Mesenteric fat pad (tissue), 1 donor: Measurements from ENCODE around the gene AMHR2. TPM values are rescaled to one million over a fixed set of nuclear protein-coding genes. Genes with fewer than 3 reads are reported as not detected.

Source experiments
- DNase-seq: peaks from one replicate; pipeline ENCODE4 v3.0.0-alpha.2; 2020; ENCODE audit warnings: low spot score
- total RNA-seq: library from RNA; stranded (reverse); fragmentation: NEBNext Ultra II Directional; extraction: Animal tissue kit (Norgen Biotek cat#: 25700); gene quantifications from one replicate; pipeline ENCODE4 v1.2.1, GENCODE V29; 2021
- donor health status: DM: yes; HTN: yes; CAD: no.

AMHR2 gene
- total RNA-seq, 1 donor from 2014 or later: not detected

DNA sequence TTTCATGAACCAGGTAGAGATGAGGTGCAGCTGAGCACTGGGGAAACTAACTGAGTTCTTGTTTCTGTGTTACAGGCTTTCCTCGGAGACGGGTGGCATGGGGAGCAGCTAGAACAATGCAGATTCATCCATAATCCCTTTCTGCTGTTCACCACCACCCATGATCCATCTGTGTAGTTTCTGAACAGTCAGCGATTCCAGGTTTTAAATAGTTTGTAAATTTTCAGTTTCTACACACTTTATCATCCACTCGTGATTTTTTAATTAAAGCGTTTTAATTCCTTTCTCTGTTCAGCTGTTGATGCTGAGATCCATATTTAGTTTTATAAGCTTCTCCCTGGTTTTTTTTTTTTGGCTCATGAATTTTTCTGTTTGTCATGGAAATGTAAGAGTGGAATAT lies 55.7 kb downstream of the AMHR2 start:
- no peak for DNase-seq

DNA sequence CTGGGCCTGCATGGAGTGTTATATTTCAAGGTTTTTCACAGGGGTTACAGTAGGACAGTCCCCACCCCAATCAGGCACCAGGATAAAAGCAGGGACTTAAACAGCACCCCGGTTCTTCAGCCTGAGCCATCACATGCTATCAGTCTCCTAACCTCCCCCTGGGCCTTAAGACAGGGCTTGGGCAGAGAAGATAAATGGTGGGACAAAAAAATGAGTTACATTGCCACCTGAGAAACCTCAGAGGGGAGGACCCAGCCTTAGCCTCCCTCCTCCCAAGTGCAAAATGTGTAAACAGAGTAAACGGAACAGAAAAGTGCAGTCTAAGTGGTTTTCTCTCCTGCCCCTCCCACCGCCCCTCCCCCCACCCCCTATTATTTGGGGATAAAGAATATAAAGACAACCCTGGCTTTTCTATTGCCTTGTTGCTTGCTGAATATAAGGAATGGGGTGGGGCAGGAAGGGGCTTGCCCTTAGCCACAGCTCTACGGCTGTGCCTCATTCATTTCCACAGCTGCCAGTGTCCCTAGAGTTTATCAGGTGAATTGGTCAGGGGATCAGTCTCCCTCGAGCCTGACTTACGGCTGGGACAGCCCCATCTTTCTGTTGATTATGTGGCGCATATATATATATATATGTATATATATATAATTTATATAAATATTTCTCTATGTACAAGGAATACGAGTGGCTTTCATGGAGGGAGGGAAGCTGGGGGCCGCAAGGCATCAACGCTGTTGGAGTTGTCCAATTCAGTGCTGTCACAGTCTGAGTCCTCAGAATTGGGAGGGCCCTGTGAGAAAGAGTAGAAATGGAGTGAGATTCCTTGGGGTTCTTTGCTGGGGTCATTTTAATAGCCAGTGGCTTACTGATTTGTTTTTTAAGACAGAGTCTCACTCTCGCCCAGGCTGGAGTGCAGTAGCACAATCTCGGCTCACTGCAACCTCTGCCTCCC lies 57.1 kb downstream of the AMHR2 start:
- DNase-seq: no peak

Other genes starting within 250 kb of the AMHR2 start
- gene ZNF740, start 243.1 kb upstream of the AMHR2 start, total RNA-seq: 39.7 TPM
- gene CSAD, start 242.9 kb upstream of the AMHR2 start, total RNA-seq: 296 TPM
- gene ITGB7, start 216.6 kb upstream of the AMHR2 start, total RNA-seq: 2.3 TPM
- gene RARG, start 191.6 kb upstream of the AMHR2 start, total RNA-seq: 18.0 TPM
- gene ESPL1, start 155.6 kb upstream of the AMHR2 start, total RNA-seq: 0.67 TPM
- gene PFDN5, start 128.3 kb upstream of the AMHR2 start, total RNA-seq: 371 TPM
- gene MYG1, start 124.2 kb upstream of the AMHR2 start, total RNA-seq: 41.4 TPM
- 36.4 TPM for gene AAAS, start 102.2 kb upstream of the AMHR2 start, total RNA-seq
- not detected for gene SP7, start 87.5 kb upstream of the AMHR2 start, total RNA-seq
- 60.5 TPM for gene SP1, start 43.7 kb upstream of the AMHR2 start, total RNA-seq
- gene PRR13, start 17.9 kb downstream of the AMHR2 start, total RNA-seq: 119 TPM
- 722 TPM for gene PCBP2, start 28.2 kb downstream of the AMHR2 start, total RNA-seq
- gene MAP3K12, start 75.6 kb downstream of the AMHR2 start, total RNA-seq: 12.2 TPM
- 16.8 TPM for gene TARBP2, start 77.4 kb downstream of the AMHR2 start, total RNA-seq
- gene NPFF, start 83.6 kb downstream of the AMHR2 start, total RNA-seq: not detected
- 44.7 TPM for gene ATF7, start 202.5 kb downstream of the AMHR2 start, total RNA-seq